GM12864 (cell line): ENCODE measurements around the gene NUDT16.
"Not testable (repeated sequence)": the region's sequence is repeated elsewhere in the genome, so short reads cannot be mapped to it uniquely, and the experiment has no call there.

Experiments used
- DNase-seq: peaks from one replicate; pipeline ENCODE4 v3.0.0-alpha.2; 2011; ENCODE audit warnings: low read depth
- H3K4me3 ChIP-seq: 2 replicates; pipeline ENCODE4 v1.5.1; 2011; ENCODE audit warnings: mild to moderate bottlenecking, low read depth, low read length, control low read depth
- TF ChIP-seq, protein P1 (sequence below): IDR thresholded peaks from 2 replicates; pipeline ENCODE4 v1.5.1; 2011; ENCODE audit warnings: low read depth, mild to moderate bottlenecking, moderate library complexity, low read length, control low read depth, inconsistent platforms; ENCODE audit errors: missing control alignments

The NUDT16 gene

DNA sequence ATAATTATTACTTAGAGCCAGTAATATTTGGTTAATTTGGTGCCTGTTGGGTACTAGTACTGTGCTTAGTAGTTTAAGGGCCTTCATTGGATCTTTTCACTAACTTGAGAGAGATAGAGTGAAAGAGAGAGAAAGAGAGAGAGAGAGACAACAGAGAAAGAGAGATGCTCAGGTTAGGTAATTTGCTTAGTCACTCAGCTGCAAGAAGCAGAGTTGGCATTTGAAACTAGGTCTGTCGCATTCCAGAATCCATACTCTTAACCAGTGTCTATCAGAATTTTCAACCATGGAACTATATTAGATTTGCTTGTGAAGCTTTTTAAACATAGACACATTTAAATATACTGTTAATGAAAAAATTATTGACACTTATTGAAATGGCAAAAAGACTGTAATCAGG lies 31.1 kb upstream of the NUDT16 start:
- TF ChIP-seq, protein P1, sequence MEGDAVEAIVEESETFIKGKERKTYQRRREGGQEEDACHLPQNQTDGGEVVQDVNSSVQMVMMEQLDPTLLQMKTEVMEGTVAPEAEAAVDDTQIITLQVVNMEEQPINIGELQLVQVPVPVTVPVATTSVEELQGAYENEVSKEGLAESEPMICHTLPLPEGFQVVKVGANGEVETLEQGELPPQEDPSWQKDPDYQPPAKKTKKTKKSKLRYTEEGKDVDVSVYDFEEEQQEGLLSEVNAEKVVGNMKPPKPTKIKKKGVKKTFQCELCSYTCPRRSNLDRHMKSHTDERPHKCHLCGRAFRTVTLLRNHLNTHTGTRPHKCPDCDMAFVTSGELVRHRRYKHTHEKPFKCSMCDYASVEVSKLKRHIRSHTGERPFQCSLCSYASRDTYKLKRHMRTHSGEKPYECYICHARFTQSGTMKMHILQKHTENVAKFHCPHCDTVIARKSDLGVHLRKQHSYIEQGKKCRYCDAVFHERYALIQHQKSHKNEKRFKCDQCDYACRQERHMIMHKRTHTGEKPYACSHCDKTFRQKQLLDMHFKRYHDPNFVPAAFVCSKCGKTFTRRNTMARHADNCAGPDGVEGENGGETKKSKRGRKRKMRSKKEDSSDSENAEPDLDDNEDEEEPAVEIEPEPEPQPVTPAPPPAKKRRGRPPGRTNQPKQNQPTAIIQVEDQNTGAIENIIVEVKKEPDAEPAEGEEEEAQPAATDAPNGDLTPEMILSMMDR = no peak
- DNase-seq = no peak
- H3K4me3 ChIP-seq = no peak overlapping the region

DNA sequence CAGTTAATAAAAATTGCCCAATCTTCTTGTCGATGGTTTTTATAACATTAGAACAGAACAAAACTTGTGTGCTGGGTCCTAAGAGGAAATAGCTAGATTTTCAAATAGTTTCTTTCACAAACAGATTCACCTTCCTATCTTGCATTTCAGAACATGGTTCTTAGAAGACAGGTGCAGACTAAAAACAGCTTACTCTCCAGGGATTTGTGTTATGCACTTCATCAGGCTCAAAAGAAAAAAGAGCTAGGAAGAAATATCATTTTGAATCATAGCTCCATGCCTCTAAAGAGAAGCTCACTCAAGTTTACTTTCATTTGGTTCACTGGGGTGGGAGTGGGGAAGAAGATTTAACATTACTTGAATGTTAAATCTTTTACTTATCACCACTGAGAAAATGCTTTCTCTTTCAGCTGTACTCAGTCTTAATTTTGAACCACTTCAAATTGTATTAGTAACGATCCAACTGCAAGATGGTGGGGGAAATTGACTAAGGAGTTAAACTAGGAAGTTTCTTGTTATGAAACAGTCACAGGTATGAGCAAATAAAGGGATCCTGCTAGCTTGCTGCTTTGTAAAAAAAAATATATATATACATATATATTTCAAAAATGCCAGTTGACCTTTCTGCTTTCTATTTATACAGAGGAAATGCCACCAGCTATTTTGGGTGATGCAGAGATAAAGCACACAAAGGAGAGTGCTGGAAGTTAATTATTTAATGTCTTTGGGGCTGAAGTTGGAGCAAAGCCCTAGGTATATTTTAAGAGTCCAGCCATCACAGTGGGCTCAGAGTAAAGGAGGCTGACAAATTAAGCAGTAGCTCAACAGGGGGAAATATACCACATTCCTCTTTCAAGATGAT lies 28.3 kb upstream of the NUDT16 start:
- TF ChIP-seq, protein P1 = no peak
- no peak for DNase-seq
- H3K4me3 ChIP-seq = no peak overlapping the region

DNA sequence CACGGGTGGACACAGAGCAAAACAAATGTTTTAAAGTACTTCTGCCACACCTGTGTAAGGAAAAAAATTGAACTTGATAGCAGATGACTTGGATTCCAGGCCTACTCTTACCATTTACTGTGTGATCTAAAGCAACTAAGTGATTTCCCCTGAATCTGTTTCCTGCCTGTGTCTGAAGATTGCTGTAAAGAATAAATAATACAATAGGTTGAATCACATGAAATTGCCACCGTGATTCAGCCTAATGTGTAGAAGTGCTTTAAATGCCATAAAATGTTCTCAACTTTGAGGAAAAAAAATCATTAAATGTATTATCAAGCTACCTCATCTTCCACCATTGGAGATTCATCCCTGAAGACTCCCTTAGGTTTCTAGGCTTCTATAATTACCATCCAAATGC lies 27.6 kb upstream of the NUDT16 start:
- H3K4me3 ChIP-seq = no peak overlapping the region

DNA sequence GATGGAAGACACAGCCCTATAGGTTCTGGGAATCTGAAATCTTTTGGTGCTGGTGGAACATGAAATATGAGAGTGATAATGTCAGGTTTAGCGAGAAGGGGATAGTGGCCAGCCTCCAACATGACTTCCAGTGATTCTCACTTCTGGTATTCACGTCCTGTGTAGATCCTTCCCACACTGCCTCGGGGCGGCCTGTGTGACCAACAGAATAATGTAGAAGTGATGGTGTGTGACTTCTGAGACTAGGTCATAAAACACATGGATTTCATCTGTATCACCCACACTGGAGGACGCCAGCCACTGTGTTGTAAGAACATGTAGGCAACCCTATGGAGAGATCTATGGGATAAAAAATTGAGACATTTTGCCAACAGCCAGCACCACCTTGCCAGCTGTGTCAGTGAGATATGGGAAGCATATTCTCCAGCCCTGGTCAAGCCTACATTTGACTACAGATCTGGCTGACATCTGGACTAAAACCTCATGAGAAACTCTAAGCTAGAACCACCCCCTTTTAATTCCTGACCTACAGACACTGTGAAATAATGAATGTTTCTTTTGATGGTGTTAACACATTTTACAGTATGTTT lies 25.5 kb upstream of the NUDT16 start:
- TF ChIP-seq, protein P1 = no peak
- H3K4me3 ChIP-seq = no peak overlapping the region
- DNase-seq = no peak

More for the DNA sequence above, 27.6 kb upstream of the NUDT16 start:
- TF ChIP-seq, protein P1 = no peak
- DNase-seq = no peak

DNA sequence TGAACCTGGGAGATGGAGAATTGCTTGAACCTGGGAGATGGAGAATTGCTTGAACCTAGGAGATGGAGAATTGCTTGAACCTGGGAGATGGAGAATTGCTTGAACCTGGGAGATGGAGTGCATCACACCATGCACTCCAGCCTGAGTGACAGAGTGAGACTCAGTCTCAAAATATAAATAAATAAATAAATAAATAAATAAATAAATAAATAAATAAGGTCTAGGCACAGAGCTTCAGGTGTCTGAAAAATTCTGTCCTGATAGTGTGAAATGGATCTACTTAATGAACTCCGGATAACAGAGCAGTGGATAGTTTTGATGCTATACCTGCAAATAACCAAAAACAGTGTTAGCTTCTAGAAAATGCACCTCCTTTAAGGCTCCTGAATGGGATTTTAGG lies 24.3 kb upstream of the NUDT16 start:
- no peak for DNase-seq
- TF ChIP-seq, protein P1 = no peak
- H3K4me3 ChIP-seq = no peak overlapping the region

DNA sequence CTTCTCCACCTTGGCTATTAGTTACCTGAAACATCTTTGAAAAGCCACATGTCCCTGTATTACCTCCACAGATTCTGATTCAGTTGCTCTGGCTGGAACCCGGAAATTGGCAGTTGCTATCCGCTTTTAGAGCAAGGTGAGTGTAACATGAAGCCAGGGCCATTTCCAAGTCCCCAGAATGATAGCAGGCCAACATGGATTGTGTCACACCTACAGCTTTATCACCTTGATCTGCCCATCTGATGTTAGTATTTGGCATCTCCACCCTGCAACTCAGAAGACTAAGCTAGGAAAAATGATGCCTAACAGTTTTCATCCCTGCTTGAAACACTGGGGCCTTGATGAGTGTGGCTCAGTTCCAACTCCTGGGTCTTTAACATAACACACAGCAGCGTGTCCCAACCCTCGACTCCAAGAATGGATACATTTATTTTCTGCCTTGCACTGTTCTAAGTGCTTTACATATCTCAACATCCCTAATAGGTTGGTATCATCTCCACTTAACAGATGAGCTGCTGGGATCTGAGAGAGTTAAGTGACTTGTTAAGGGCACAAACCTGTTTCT lies 21.3 kb upstream of the NUDT16 start:
- no peak for DNase-seq
- TF ChIP-seq, protein P1 = no peak
- H3K4me3 ChIP-seq = no peak overlapping the region

DNA sequence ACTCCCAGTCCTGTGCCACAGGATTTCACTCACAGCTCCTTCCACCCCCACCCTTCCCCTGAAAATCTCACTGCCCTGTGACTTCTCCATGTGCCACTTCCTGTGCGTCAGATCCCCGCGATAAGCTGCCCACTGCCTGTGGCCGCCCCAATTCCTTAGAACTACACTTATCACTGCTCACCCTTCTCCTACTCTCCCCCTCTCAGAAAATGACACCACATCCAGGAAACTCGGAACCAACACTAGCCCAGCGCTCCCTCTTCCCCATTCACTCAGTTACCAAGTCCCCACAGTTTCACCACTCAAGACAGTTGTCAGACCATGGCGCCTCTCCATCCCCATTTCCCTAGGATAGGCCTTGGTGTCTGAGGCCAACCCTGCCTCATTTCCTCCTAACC lies 20.5 kb upstream of the NUDT16 start:
- H3K4me3 ChIP-seq, DNase-seq: not testable (repeated sequence)
